Liver (tissue), 3 donors: ENCODE data around the gene SDR9C7.

Experiments used
- ATF3 ChIP-seq: IDR thresholded peaks from 2 replicates; pipeline ENCODE4 v1.6.1; 2016; ENCODE audit warnings: antibody characterized with exemption
- FOXA1 ChIP-seq: IDR thresholded peaks from 2 replicates; pipeline ENCODE4 v1.6.1; 2016; ENCODE audit warnings: antibody characterized with exemption
- RXRA ChIP-seq, 2 donors: IDR thresholded peaks; 2 replicates each; pipeline ENCODE4 v1.6.1; 2017 to 2018; ENCODE audit warnings: antibody characterized with exemption in 2 of 2, mild to moderate bottlenecking in 1 of 2
- TF ChIP-seq, protein P1 (sequence below): fragments of 150-350 bp; IDR thresholded peaks from 2 replicates; pipeline ENCODE4 v1.5.1; 2017; ENCODE audit warnings: improper control_type of control experiment, low read depth, low read length; ENCODE audit not compliant: missing input control
- donor health status: healthy.
- donor health status: healthy.

GRCh38 chr12:56948457-56948777, 14.2 kb upstream of the SDR9C7 start:
- TF ChIP-seq ATF3 (no peak), FOXA1 (no peak), RXRA (IDR thresholded peaks at IDR 0.05) (no peak)
- TF ChIP-seq, protein P1, sequence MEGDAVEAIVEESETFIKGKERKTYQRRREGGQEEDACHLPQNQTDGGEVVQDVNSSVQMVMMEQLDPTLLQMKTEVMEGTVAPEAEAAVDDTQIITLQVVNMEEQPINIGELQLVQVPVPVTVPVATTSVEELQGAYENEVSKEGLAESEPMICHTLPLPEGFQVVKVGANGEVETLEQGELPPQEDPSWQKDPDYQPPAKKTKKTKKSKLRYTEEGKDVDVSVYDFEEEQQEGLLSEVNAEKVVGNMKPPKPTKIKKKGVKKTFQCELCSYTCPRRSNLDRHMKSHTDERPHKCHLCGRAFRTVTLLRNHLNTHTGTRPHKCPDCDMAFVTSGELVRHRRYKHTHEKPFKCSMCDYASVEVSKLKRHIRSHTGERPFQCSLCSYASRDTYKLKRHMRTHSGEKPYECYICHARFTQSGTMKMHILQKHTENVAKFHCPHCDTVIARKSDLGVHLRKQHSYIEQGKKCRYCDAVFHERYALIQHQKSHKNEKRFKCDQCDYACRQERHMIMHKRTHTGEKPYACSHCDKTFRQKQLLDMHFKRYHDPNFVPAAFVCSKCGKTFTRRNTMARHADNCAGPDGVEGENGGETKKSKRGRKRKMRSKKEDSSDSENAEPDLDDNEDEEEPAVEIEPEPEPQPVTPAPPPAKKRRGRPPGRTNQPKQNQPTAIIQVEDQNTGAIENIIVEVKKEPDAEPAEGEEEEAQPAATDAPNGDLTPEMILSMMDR = no peak
